ENCODE data around the gene TTC34.

TTC34 gene

GRCh38 chr1:2804628-2805351 lies 3.3 kb upstream of the TTC34 start:
- in situ Hi-C loops (cut with HindIII; ENCODE audit: low sequenced_read_pairs): no loop called here
- H3K4me3 ChIP-seq (ENCODE audit: low read depth, low read length): no peak overlapping the region
- no peak for DNase-seq (ENCODE audit: low read depth, low spot score)
- no peak for TF ChIP-seq CTCF (IDR thresholded peaks at IDR 0.05; ENCODE audit: low read depth, low read length)

GRCh38 chr1:2803931-2804627 lies 2.6 kb upstream of the TTC34 start:
- DNase-seq (ENCODE audit: low read depth, low spot score): no peak
- TF ChIP-seq CTCF (IDR thresholded peaks at IDR 0.05; ENCODE audit: low read depth, low read length): no peak
- in situ Hi-C loops (cut with HindIII; ENCODE audit: low sequenced_read_pairs): no loop called here
- no peak overlapping the region for H3K4me3 ChIP-seq (ENCODE audit: low read depth, low read length)

GRCh38 chr1:2803086-2803930 lies 1.8 kb upstream of the TTC34 start:
- no peak for DNase-seq (ENCODE audit: low read depth, low spot score)
- in situ Hi-C loops (cut with HindIII; ENCODE audit: low sequenced_read_pairs): no loop called here

GRCh38 chr1:2802421-2802961 lies 998 bp upstream of the TTC34 start:
- no peak for DNase-seq (ENCODE audit: low read depth, low spot score)
- TF ChIP-seq CTCF (IDR thresholded peaks at IDR 0.05; ENCODE audit: low read depth, low read length): no peak
- in situ Hi-C loops (cut with HindIII; ENCODE audit: low sequenced_read_pairs): no loop called here
- H3K4me3 ChIP-seq (ENCODE audit: low read depth, low read length): no peak overlapping the region

More at GRCh38 chr1:2803086-2803930, 1.8 kb upstream of the TTC34 start:
- TF ChIP-seq CTCF (IDR thresholded peaks at IDR 0.05; ENCODE audit: low read depth, low read length): no peak
- no peak overlapping the region for H3K4me3 ChIP-seq (ENCODE audit: low read depth, low read length)

- no peak for TF ChIP-seq CTCF (IDR thresholded peaks at IDR 0.05; ENCODE audit: low read depth, low read length)
- H3K4me3 ChIP-seq (ENCODE audit: low read depth, low read length): no peak overlapping the region
- in situ Hi-C loops (cut with HindIII; ENCODE audit: low sequenced_read_pairs): no loop called here
- no peak for DNase-seq (ENCODE audit: low read depth, low spot score)
Observed at GRCh38 chr1:2801046-2801445, 447 bp downstream of the TTC34 start.

- no peak for TF ChIP-seq CTCF (IDR thresholded peaks at IDR 0.05; ENCODE audit: low read depth, low read length)
- no peak overlapping the region for H3K4me3 ChIP-seq (ENCODE audit: low read depth, low read length)
- DNase-seq (ENCODE audit: low read depth, low spot score): no peak
- in situ Hi-C loops (cut with HindIII; ENCODE audit: low sequenced_read_pairs): no loop called here
Observed at GRCh38 chr1:2800664-2801045, 838 bp downstream of the TTC34 start.
